HFFc6 (cell line): ENCODE measurements around the gene MBTPS2. TPM values are rescaled to one million over a fixed set of nuclear protein-coding genes. Genes with fewer than 3 reads are reported as not detected.

Source experiments
- DNase-seq: peaks from one replicate; pipeline ENCODE4 v3.0.0-alpha.2; 2018
- H3K27ac Mint-ChIP-seq: 2 replicates; pipeline ENCODE4 v1.8.0; 2020; ENCODE audit warnings: mild to moderate bottlenecking, mixed read lengths
- H3K27me3 Mint-ChIP-seq: 2 replicates; pipeline ENCODE4 v1.8.0; 2021; ENCODE audit warnings: mild to moderate bottlenecking, moderate library complexity, mixed read lengths; ENCODE audit not compliant: insufficient read depth
- H3K36me3 Mint-ChIP-seq: 2 replicates; pipeline ENCODE4 v1.8.0; 2021; ENCODE audit warnings: low read depth, mixed read lengths
- H3K4me1 Mint-ChIP-seq: 2 replicates; pipeline ENCODE4 v1.8.0; 2020; ENCODE audit warnings: low read depth, mixed read lengths
- H3K4me3 Mint-ChIP-seq: 2 replicates; pipeline ENCODE4 v1.8.0; 2020; ENCODE audit warnings: mild to moderate bottlenecking, moderate library complexity, mixed read lengths
- H3K9me3 Mint-ChIP-seq: 2 replicates; pipeline ENCODE4 v1.8.0; 2020; ENCODE audit warnings: mild to moderate bottlenecking, mixed read lengths
- total RNA-seq, 6 experiments: library from RNA; stranded (reverse); fragmentation: NEBNext Ultra II Directional; extraction: Animal tissue kit (Norgen Biotek cat#: 25700); gene quantifications; 2 replicates in 1 of 6; 3 replicates in 5 of 6; pipeline ENCODE4 v1.2.3, GENCODE V29; 2021
- TF ChIP-seq, protein P1 (sequence below): fragments of 200-600 bp; sonication (generic); IDR thresholded peaks from 2 replicates; pipeline ENCODE4 v1.5.0; 2021; ENCODE audit warnings: antibody characterized with exemption, mild to moderate bottlenecking

MBTPS2 gene
- total RNA-seq, 6 experiments from 2014 or later: 31.2 to 39.9 (median 34.0) TPM

DNA sequence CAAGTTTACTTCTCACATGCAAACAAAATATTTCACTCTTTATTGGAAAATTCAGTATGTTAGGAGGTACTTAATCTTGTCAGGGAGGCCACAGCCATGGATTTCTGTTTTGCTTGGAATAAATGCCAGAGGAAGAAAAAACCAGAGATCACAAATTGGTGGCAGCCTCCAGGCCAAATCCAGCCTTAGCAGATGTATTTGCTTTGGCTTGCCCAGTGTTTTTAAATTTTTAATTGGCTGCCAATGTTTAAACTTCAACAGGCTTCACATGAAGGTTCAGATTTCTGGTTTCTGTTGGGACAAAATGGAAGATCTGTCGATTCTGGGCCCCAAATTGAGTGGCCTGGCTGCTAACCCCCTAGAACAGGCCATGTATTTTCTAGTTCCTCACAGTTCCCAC lies 35.6 kb downstream of the MBTPS2 start:
- peaks cover 15% of the 10 kb centered on the region for H3K4me1 Mint-ChIP-seq
- no peak overlapping the region for H3K27ac Mint-ChIP-seq

DNA sequence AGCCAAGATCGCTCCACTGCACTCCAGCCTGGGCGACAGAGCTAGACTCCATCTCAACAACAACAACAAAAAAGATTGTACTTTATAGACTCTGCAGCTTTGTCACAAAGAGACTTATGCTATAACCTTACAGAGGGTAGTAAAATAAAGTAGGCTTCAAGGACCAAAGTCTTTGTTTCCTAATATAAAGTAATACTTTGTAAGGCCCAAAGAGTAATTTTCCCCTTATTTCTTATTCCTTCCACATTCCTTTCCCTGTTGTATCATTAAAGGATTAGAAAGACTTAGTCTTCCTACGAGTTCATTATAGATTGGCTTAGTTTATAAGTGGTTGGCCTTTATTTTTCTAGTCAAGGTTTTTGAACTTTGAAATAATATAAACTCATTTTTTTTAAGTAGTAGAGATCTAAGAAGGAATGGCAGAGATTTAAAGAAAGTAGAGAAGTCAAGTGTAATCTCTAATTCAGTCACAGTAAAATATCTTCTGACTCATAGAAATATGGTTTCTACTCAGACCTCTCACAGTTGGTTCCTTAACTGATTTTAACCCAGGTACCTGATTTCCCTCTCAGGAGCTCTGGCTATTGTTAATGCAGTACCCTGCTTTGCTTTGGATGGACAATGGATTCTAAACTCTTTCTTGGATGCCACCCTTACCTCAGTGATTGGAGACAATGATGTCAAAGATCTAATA lies 42.6 kb downstream of the MBTPS2 start:
- TF ChIP-seq, protein P1, sequence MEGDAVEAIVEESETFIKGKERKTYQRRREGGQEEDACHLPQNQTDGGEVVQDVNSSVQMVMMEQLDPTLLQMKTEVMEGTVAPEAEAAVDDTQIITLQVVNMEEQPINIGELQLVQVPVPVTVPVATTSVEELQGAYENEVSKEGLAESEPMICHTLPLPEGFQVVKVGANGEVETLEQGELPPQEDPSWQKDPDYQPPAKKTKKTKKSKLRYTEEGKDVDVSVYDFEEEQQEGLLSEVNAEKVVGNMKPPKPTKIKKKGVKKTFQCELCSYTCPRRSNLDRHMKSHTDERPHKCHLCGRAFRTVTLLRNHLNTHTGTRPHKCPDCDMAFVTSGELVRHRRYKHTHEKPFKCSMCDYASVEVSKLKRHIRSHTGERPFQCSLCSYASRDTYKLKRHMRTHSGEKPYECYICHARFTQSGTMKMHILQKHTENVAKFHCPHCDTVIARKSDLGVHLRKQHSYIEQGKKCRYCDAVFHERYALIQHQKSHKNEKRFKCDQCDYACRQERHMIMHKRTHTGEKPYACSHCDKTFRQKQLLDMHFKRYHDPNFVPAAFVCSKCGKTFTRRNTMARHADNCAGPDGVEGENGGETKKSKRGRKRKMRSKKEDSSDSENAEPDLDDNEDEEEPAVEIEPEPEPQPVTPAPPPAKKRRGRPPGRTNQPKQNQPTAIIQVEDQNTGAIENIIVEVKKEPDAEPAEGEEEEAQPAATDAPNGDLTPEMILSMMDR: no peak
- DNase-seq: no peak
- peaks cover 12% of the 10 kb centered on the region for H3K4me1 Mint-ChIP-seq

More for the DNA sequence above, 35.6 kb downstream of the MBTPS2 start:
- Mint-ChIP-seq H3K4me3 (no peak overlapping the region), H3K36me3 (no peaks in the 10 kb centered on the region), H3K27me3 (no peaks in the 10 kb centered on the region), H3K9me3 (no peaks in the 10 kb centered on the region)
- TF ChIP-seq, protein P1: no peak
- no peak for DNase-seq

DNA sequence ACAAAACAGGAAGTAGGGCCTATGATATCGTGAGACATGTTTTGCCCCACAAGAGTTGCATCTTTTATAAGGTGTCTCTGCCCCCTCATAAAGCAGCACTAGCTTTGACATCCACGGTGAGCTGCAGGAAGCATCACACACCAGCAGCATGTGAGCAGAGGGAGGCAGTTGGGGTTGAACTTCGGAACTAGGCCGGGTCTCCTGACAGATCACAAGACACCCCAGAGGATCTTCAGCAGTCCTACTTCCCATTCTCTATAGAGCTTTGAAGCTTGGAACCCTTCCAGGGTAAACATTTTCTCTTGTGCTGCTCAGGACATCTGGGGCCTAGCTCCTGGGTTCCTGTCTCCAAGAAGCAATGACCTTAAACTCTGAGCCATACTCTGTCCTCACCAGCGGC lies 43.8 kb downstream of the MBTPS2 start:
- TF ChIP-seq, protein P1: no peak
- Mint-ChIP-seq H3K4me1 (peaks cover 12% of the 10 kb centered on the region), H3K27ac (peak overlapping the region; percentile 26; the same call in 1 of the 2 replicates), H3K27me3 (no peaks in the 10 kb centered on the region), H3K36me3 (peaks cover 5% of the 10 kb centered on the region), H3K9me3 (no peaks in the 10 kb centered on the region), H3K4me3 (no peak overlapping the region)
- no peak for DNase-seq

More for the DNA sequence above, 42.6 kb downstream of the MBTPS2 start:
- no peak overlapping the region for H3K27ac Mint-ChIP-seq
- H3K36me3 Mint-ChIP-seq: peaks cover 5% of the 10 kb centered on the region
- H3K27me3 Mint-ChIP-seq: no peaks in the 10 kb centered on the region
- no peak overlapping the region for H3K4me3 Mint-ChIP-seq
- H3K9me3 Mint-ChIP-seq: no peaks in the 10 kb centered on the region

DNA sequence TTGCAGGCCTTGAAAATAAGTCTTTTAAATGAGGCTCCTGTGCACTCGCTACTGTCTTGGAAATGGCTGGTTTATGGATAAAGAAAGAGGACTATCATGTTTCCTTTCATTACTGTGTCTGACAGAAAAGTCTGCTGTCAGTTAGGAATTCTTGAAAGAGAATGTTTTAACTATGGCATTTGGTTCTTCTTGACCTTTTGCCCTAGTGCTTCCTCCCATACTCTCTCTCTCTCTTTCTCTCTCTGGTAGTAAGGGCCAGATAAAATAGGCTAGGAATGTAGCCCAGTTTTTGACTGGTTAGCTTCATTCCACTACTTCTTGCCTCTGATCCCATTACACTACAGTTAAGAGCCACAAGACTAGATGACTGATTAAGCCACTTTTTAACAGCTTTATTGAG lies 46.2 kb downstream of the MBTPS2 start:
- H3K4me1 Mint-ChIP-seq: peaks cover 12% of the 10 kb centered on the region
- no peak overlapping the region for H3K27ac Mint-ChIP-seq
- no peak overlapping the region for H3K4me3 Mint-ChIP-seq
- peak; percentile 4 for DNase-seq
- TF ChIP-seq, protein P1: no peak
- peaks cover 5% of the 10 kb centered on the region for H3K36me3 Mint-ChIP-seq
- H3K27me3 Mint-ChIP-seq: no peaks in the 10 kb centered on the region
- H3K9me3 Mint-ChIP-seq: no peaks in the 10 kb centered on the region

DNA sequence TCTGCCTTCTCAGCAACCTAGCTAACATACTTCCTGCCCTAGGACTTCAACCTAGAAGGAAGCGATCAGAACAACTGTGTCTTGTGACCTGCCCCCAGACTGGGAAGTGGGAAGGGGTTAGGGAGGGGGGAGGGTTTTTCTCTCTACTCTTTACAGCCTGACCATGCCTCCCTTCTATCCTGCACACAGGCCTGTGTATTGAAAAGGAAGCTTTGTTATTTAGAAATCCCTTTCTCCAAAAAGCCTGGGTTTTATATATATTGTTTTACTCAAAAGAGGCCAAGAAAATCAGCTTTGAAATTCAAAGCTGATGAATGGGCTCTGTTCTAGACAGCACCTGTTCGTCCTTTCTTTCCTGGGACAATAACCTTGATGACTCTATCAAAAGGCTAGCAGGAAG lies 65.9 kb downstream of the MBTPS2 start:
- Mint-ChIP-seq H3K27me3 (no peaks in the 10 kb centered on the region), H3K9me3 (no peaks in the 10 kb centered on the region), H3K36me3 (no peaks in the 10 kb centered on the region), H3K4me3 (no peak overlapping the region), H3K27ac (no peak overlapping the region), H3K4me1 (no peaks in the 10 kb centered on the region)
- no peak for DNase-seq
- TF ChIP-seq, protein P1: no peak
